Measurements from ENCODE around the gene CEP126.
A peak's percentile ranks its signal among the peaks of the same experiment; 100 is the strongest.

The CEP126 gene, protein sequence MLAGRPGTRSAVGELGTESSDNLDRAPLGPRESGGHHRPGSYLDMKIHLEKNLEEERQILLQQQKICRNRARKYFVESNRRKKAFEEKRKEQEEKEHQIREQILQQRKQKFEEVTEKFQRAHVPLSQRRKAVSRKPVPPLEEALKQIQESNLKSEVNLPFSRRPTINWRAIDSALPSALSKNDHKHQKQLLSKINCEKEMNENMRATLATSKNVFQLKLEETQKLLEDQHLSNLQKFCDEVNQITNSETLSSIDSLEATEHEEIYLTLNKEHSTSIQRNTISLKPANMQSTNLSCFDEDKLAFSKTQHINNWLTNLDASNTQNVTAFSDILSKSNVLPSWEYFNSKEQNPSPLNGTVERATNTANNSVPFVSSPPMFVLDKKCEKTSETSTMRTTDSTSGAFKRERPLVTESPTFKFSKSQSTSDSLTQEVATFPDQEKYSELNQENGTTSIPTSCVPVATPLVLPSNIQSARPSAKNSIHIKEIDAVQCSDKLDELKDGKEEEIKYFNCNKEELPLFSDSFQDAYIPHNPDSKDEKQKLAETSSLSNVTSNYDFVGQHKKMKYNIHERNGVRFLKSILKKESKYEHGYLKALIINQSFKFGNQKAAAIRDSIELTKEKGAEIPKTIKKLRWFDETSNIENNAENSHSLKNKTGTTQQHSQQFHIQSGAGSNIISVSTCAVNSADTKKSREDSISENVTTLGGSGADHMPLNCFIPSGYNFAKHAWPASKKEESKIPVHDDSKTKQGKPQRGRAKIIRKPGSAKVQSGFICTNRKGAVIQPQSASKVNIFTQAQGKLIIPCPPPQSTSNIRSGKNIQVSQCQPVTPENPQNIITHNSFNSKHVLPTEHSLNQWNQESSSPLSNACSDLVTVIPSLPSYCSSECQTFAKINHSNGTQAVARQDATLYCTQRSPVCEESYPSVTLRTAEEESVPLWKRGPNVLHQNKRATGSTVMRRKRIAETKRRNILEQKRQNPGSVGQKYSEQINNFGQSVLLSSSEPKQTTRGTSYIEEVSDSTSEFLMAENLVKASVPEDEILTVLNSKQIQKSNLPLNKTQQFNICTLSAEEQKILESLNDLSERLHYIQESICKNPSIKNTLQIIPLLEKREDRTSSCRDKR

DNA sequence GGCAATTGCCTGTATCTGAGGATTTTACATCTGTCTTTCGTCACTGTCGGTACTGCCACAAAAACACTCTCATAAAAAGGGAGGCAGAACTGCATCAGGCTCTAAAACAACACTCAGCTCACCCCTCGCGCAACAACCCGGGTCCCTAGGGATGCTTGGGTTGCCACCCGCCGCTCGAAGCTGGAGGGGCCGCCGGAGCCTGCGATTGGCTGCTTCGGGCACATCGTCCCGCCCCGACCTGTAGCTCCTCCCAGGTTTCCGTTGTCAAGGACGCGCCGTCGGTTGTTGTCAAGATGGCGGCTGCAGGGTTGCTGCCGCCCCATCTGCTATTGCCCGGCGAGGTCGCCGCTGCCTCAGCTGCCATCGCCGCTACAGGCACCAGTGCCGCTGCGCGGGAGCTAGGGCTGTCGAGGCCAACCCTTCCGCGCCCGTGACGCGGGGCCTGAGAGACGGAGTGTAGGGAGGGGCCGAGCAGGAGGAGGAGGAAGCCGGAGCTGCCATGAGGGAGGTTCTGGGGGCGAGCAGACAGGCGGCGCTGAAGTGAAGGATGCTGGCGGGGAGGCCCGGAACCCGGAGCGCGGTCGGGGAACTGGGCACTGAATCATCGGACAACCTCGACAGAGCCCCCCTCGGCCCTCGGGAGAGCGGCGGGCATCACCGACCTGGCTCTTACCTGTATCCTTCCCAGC lies at the start of gene CEP126:
Gene CEP126, plus strand, starts transcription at position 273 of the 689 bp plus-strand sequence. Its CDS starts 275 bp downstream, at position 548.
- DNase-seq = peak; percentile 54

DNA sequence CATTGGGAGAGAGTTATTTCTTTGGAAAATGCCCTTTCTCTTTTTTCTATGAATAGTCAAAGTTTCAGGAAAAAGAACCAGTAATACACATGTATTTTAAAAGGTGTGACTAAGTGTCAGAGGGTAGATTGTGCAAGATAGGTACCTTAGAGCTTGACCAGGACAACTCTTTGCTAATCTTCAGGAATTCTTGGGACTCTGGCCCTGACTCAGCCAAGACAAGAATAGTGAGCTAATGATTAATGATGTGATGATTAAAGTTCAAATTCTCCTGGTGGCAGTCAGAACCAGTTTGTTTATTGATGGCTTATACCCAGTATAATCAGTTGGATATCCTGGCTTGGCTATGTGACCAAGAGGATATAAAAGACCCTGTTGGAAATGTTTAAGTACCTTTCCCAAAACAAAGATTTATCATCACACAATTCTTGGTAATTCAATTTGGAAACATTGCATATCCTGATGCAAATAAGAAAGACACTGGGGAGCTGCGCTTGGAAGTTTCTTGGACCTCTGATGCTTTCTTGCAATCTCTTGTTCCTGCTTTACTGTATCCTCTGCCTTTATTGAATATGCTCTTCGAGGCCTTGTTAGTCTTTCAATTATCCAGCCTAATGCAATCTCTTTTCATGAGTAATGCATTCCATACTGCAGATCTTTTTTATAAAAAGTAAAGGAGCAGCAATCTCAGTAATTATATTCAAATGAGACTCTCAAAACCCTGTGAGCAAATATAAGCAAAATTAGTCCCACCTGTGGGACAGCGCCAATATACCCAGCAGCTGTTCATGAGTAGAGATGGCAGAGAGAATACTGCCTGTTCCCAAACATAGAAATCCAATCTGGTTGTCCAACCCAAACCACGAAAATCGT lies 48.0 kb upstream of the CEP126 start:
- DNase-seq = no peak

DNA sequence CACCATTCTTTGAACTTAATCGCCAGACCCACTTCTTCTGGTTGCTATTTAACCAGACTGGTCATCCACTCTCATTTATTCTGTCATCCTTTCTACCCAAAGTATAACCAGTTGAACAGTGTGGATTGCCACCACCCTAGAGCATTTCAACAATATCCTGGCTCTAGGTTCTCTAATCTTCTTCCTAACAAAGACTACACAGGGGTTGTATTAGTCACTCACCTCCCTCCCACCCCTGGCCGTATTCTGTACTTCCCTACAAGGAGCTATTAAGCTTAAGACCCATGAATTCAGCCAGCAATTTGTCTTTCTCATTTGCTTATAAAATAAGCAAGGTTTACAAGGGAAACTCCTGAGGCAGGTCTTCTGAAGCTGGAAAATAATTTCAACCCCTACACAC lies 46.9 kb upstream of the CEP126 start:
- DNase-seq = no peak

DNA sequence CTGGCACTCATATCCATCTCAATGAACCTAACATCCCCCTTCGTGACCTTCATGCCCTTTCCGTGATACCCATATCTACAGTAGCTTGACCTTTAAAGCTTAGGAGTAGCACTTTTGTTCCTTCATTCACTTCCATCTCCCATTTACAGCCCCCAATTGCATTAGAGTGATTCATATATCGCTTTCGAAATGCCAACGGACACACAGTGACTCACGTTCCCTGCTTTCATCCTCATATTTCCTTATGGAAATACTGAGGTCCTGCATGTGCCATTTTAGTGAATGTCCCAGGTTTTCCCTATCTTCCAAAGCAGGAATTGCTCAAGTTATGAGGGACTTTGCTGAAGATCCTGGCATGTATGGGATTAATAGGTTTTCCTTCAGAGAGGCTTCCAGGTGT lies 44.3 kb upstream of the CEP126 start:
- no peak for DNase-seq

DNA sequence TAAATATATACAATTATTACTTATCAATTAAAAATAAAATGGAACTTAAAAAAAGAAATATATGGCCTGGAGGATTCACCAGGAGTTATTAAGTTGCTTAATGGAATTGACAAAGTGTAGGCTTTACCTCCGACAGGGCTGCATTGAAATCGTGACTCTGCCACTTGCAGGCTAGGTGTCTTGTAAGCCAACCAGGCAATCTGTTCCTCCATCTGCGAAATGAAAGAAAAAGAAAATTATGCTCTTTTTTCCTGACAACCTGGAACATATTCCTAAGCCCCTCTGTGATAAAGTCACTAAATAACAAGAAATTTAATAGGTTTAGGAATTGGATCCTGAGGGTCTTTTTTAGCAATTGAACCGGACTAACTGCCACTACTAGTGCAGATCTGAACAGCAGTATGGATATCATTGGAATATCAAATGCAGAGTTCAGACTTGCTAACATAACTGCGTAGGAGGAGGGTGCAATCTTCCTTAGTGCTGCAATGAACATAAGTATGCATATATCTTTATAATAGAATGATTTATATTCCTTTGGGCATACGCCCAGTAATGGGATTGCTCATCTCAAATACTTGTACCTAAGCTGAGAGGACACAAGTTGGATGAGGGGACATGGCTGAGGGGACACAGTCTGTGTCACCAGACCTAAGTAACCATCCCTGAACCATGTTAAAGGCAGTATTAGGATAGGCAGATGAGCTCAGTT lies 42.5 kb upstream of the CEP126 start:
- no peak for DNase-seq

DNA sequence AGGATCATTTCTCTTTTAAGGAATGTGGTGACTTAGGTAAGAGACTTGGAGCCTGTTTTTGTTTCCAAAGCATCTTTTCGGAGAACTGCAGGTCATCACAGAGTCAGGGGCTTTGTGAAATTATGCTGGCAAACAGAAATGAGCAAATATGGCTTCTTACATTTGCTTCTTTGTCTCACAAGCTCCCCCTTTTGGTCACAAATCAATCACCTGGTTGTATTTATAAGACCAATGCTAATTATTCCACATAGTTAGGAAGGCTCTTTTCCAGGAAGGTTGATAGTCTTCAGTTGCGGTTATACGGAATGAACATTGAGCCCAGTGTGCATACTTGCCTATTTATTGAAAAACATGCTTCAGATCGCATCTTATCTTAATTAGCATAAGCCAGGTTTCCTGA lies 34.6 kb upstream of the CEP126 start:
- no peak for DNase-seq

DNA sequence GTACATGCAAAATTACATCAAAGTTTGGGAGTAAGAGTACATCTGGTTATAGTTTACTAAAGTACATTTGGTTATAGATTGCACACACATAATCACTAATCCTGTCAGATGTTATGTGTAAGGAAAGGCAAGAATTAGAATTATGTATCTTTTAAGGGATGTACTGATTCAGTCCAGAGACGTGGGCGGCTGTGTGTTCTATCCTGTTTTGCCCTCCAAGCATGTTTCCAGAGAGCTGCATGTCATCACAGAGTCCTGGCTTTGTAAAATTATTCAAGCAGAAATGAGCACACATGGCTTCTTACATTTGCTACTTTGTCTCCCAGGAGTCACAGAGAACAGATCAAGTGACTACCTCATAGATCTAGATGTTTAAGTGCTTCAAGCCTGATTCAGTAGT lies 33.2 kb upstream of the CEP126 start:
- DNase-seq = no peak

DNA sequence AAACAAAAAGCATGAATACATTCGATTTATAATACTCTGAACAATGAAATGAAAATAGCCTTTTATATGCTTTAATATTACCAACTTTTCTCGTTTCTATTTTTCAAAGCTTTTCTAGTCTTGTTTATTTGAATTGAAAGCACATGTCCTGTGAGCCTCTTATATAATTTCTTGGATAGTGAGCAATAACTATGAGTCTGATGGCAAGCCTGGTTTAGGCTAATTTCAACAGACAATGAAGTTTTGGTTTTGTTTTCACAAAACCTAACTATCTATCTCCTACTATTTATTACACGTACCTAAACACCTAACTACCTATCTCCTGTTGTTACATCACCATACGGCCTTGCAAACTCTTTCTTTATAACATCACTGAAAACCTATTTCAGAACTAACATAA lies 29.2 kb upstream of the CEP126 start:
- no peak for DNase-seq

DNA sequence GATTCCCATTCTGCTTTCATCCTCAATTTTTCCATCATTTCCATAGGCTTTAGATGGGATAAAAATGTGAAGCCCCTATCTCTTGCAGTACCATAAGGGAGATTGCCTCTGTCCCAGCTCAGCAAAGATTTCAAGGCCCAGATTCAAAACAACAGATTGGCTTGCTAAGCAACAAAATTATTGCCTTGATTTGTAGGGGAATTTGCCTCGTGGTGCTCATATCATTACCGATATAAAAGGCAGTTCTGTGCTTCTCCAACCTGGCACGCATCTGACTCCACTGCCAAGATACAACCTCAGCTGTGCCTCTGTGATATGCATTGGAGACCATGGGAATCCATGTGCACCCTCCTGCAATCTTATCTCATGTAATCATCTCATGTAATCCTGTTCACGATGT lies 25.0 kb upstream of the CEP126 start:
- DNase-seq = no peak

DNA sequence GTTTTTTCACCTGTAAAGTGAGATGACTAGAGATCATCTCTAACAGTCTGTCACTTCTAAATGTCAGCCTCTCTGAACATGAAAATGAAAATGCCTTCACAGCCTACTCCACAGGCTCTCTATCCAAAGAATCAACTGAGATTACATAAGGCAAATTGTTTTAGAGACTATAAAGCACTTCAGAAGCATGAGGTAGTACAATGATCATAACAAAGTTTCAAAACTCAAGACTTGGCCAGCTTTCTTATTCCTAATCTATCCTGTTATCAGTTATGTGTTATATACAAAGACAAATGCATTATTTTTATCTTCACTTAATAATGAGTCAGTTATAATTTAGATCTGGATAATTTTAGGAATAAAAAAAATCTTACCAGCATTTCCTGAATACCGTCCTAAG lies 20.3 kb upstream of the CEP126 start:
- DNase-seq = no peak

DNA sequence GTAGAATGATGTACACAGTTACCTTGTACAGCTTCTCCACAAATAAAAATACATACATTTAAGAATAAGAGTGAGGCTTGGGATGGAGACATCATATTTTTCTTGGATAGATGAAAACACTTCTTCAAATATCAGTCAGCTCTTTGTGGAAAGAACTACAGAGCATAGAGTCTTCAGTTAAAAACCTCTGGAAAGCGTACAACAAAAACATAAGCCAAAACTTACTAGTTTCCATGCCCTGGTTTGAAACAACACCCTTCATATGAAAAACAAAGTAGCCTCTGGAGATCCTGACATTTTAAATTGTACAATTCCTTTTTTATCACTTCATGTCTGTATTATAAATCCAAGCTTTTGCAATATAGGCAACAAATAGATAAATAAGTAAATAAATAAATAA lies 7.0 kb upstream of the CEP126 start:
- DNase-seq = no peak

DNA sequence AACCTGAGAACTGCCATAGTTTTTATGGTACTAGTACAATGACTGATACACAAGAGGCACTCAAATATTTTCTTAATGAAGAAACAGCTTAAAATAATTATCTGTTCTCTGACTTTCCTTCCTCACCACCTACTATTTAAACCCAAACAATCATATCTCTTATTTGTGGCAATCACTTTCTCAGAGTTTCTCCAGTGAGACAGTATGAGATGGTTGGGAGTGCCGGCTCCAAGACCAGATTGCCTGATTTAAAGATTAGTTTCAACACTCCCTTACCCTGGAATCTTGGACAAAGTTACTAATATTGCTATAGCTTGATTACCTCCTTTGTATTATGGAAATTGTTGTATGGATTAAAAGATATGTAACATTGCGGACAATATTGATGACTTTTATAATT lies 5.7 kb upstream of the CEP126 start:
- no peak for DNase-seq

DNA sequence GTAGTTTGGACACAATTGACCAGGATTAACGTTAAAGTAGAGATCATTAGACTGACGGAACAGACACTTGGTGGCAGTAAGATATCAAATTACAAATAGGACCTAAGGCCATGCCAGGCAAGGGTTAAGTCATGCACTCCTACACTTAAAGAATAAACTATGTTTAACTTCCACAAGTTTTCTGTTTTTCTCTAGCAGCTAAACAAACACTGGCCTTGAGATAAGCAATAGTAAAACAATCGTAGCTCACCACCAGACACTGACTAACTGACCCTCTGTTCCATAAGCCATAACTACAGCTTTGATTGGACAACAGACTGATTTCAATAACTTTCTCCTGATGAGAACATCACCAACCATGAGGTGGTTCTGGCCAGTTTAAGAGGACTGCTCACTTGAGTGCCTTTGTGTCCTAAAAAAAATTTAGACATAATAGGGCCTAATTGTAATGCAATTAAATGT lies 2.0 kb upstream of the CEP126 start:
- no peak for DNase-seq

DNA sequence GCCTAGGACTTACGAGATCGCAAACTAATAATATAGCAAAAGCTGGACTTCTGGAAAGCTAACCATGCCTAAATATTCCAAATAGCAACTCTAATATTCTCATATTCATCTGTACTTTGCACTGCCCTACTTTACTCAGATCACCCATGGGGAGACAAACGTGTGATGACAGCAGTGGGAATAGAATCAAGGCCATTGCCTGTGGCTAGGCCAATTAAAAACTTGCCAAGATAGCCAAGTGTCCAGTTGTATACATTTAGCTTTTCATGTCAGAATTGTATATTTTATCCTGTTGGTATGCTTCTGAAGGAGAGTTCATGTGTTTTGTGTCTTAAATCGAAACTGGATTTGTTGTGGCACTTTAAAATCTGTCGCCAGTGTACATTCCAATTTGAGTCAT lies 1.2 kb upstream of the CEP126 start:
- no peak for DNase-seq

DNA sequence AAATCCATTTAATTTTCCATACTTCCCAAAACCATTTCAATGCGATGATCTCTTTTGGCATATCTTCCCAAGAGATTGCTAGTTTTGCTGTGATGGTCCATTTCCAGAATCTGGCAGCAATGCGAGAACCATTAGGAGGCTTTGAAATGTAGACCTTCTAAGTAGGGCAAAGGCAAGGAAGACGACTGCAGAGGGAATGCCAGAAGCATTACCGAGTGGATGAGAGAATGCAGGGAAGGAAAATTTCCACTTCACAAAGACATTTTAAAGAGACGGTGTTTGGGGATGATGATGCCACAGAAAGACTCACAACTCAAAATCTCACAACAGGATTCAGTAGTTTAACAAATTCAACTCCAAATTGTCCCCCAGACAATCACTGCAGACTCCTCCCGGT lies 471 bp upstream of the CEP126 start:
- no peak for DNase-seq

DNA sequence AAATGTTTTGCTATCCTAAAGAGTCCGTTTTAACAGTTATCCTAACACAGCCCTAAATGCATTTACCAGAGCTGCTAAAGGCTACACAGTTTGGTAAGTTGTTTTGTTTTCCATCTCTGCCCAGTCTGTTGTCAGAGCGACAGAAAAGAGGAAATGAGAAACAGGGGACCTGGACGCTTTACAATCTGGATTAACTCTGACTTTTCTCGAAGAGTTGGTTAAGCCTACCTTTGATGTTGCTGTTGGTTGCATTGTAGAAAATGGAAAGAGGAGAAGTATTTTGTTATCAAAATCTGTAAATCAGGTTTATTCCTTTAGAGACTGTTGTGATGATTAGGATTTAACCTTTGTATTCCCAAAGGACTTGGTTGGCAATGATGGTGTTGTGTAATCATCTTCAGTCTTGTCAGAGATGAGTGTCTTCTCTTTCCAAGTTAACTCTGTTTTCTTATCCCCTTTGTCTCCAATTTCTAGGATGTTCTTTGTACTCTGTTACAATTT lies 1.0 kb downstream of the CEP126 start:
- no peak for DNase-seq

DNA sequence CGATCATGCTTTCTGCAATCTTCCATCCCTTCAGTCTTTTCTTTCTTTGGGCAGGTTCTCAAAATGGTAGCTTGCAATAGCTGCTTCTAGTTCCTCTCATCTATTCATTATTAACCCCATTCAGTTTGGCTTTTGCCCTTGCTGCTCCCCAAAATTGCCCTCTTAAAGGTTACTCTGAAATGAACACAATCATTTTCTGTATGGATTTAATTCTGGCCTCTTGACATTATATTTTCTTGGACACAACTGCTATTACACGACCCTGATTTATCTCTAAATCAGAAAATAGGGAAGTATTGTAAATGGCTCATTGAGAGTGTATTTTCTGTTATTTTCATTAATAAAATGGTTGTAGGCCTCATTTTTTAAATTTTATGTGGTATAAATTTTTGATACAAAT lies 1.6 kb downstream of the CEP126 start, which contains the start of gene ANGPTL5:
Gene ANGPTL5, minus strand, starts transcription at position 101 of the 400 bp plus-strand sequence. CDS start 8,613 bp downstream, outside the sequence.
- no peak for DNase-seq

DNA sequence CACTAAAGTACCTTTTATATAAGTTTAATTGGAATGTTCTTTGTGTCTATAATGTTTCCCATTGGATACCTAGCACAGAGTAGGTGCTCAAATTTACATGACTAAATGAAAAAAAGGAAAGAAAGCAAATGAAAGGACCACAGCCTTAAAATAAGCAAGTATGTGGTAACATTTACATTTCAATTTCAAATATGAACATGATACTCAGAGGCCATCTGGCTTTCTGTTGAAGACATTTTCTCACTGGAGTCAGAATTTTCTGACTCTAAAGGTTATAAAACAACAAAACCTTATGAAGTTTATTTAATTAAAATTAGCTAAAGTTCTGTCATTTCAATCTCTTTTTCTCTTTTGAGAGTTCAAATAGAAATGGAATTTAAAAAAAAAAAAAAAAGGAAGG lies 2.4 kb downstream of the CEP126 start:
- DNase-seq = no peak

DNA sequence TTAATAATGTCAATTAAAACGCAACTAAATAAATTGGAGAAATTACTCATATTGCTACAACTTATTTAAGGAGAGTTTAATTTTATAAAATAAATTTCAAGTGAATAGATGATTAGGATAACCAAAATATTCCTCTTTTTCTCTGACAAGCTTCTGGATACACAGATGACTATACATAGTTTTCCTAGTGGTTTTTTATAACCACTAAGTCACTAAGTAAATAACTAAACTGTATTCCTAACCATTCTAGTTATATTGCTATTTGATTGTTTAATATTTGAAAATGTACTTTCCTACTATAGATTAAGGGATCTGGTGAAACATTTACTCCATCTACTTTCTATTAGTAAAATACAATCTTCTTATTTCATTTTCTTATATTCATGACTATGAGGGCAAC lies 6.2 kb downstream of the CEP126 start:
- no peak for DNase-seq

DNA sequence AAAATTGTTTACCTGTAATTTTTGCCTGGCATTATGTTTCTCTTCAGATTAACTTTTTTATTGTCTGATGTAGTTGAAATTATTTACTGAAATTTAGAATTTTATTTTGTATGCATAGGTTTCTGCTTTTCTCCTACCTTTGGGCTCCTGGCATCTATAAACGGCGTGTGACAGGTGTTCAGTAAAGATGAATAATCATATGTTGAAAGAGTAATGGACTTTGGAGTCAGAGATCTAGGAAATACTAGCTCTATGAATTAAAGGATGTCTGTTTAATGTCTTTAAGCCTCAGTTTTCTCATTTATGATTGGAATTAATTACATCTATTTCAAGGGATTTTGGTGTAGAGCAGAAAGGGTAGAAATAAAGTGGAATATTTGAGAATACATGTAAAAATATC lies 8.7 kb downstream of the CEP126 start:
- DNase-seq = no peak
